ENCODE data around the gene DHRSX.
A peak's percentile ranks its signal among the peaks of the same experiment; 100 is the strongest.

GRCh38 chrX:2451501-2452316 is 49.1 kb downstream of the DHRSX start:
- TF ChIP-seq CTCF (IDR thresholded peaks at IDR 0.05): no peak
- no peak for TF ChIP-seq USF2 (IDR thresholded peaks at IDR 0.05)
- no peak for TF ChIP-seq POLR2A (IDR thresholded peaks at IDR 0.05; ENCODE audit: low read length)
- no peak for TF ChIP-seq TP53 (CRISPR knock-in tag; IDR thresholded peaks at IDR 0.05)
- peak; percentile 44 for TF ChIP-seq MAX (IDR thresholded peaks at IDR 0.05)
- TF ChIP-seq CEBPB (IDR thresholded peaks at IDR 0.05): no peak
- no peak for TF ChIP-seq ZC3H11A (IDR thresholded peaks at IDR 0.05)
- no peak for TF ChIP-seq MAFK (IDR thresholded peaks at IDR 0.05; ENCODE audit: partially characterized antibody)
- TF ChIP-seq FOSL2 (IDR thresholded peaks at IDR 0.05): no peak
- TF ChIP-seq FOSL2 (CRISPR knock-in tag; IDR thresholded peaks at IDR 0.05): no peak
- TF ChIP-seq HOXA7 (CRISPR knock-in tag; IDR thresholded peaks at IDR 0.05): no peak
- no peak for TF ChIP-seq RAD21 (conservative IDR thresholded peaks at IDR 0.05 in 1 of 2, IDR thresholded peaks at IDR 0.05 in 1 of 2)
- no peak for TF ChIP-seq REST (IDR thresholded peaks at IDR 0.05)

All from A549 (cell line).